ENCODE data around the gene COL4A1.

DNA sequence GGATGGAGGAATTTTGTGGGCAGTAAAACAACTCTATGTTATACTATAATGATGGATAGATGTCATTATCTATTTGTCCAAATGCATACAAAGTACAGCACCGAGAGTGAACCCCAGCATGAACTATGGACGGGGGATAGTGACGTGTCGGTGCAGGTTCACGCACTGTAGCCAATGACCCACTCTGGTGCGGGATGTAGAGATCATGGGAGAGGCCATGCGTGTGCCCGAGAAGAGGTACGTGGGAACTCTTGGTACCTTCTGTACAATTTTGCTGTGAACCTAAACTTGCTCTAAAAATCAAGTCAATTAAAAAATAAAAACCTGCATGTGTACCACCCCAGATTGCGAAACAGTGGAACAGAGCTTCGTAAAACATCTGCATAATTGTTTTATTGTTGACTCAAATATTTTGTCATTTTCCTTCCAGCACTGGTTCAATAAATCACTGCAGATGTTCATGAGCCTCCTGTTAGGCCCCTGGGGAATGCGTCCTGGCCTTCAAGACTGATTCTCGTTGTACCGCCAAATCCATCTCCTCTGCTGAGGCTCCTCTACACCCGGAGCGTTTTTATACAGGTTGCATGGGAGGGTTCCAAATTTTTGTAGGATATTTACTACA lies 30.9 kb downstream of the COL4A1 start:
- no peak for TF ChIP-seq POLR2AphosphoS5 (IDR thresholded peaks at IDR 0.05; ENCODE audit: low read depth)
- TF ChIP-seq, protein P1, sequence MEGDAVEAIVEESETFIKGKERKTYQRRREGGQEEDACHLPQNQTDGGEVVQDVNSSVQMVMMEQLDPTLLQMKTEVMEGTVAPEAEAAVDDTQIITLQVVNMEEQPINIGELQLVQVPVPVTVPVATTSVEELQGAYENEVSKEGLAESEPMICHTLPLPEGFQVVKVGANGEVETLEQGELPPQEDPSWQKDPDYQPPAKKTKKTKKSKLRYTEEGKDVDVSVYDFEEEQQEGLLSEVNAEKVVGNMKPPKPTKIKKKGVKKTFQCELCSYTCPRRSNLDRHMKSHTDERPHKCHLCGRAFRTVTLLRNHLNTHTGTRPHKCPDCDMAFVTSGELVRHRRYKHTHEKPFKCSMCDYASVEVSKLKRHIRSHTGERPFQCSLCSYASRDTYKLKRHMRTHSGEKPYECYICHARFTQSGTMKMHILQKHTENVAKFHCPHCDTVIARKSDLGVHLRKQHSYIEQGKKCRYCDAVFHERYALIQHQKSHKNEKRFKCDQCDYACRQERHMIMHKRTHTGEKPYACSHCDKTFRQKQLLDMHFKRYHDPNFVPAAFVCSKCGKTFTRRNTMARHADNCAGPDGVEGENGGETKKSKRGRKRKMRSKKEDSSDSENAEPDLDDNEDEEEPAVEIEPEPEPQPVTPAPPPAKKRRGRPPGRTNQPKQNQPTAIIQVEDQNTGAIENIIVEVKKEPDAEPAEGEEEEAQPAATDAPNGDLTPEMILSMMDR (IDR thresholded peaks at IDR 0.05; ENCODE audit: insufficient read depth, low read length), result no peak
